Upper lobe of right lung (tissue), 1 donor: Measurements from ENCODE around the gene USP49. TPM values are rescaled to one million over a fixed set of nuclear protein-coding genes. Genes with fewer than 3 reads are reported as not detected.

Experiments used
- ATAC-seq: fragments of 200-7000 bp; cut with Tn5 transposase; one replicate; pipeline ENCODE4 v1.9.1; 2020; ENCODE audit warnings: mild to moderate bottlenecking, moderate library complexity
- DNase-seq: peaks from one replicate; pipeline ENCODE4 v3.0.0-alpha.2; 2020
- H3K27ac ChIP-seq: fragments of 200-600 bp; one replicate; pipeline ENCODE4 v1.8.0; 2022
- H3K27me3 ChIP-seq: fragments of 200-600 bp; one replicate; pipeline ENCODE4 v1.8.0; 2022; ENCODE audit warnings: mild to moderate bottlenecking
- H3K36me3 ChIP-seq: fragments of 200-600 bp; one replicate; pipeline ENCODE4 v1.8.0; 2022
- H3K4me1 ChIP-seq: fragments of 200-600 bp; one replicate; pipeline ENCODE4 v1.8.0; 2022
- H3K4me3 ChIP-seq: fragments of 200-600 bp; one replicate; pipeline ENCODE4 v1.8.0; 2022; ENCODE audit warnings: mild to moderate bottlenecking
- H3K9me3 ChIP-seq: fragments of 200-600 bp; one replicate; pipeline ENCODE4 v1.8.0; 2022
- CTCF ChIP-seq: fragments of 200-600 bp; IDR thresholded peaks from one replicate; pipeline ENCODE4 v1.8.0; 2022; ENCODE audit warnings: antibody characterized with exemption
- intact Hi-C: fragments of 100-400 bp; cut with DNase I; formaldehyde crosslinking; loops from one replicate; pipeline ENCODE4 v1.11.0; 2022
- total RNA-seq: library from RNA; stranded (reverse); fragmentation: NEBNext Ultra II Directional; extraction: Animal tissue kit (Norgen Biotek cat#: 25700); gene quantifications from one replicate; pipeline ENCODE4 v1.2.1, GENCODE V29; 2021
- donor health status: DM: no; HTN: yes; CAD: no; lungs with severe emphysema.

USP49 gene
- total RNA-seq, 1 donor from 2014 or later = 2.7 TPM

- DNase-seq (peak; percentile 80), ATAC-seq (peak; percentile 6)
- H3K4me3 ChIP-seq = peak overlapping the region; percentile 92
- peaks cover 3% of the 10 kb centered on the region for H3K36me3 ChIP-seq
- no peaks in the 10 kb centered on the region for H3K9me3 ChIP-seq
- H3K27ac ChIP-seq = peak overlapping the region; percentile 84
- no peaks in the 10 kb centered on the region for H3K27me3 ChIP-seq
- intact Hi-C loops = no loop called here
- peaks cover 64% of the 10 kb centered on the region for H3K4me1 ChIP-seq
- TF ChIP-seq CTCF = no peak
Measured at GRCh38 chr6:41940759-41941279, 45.6 kb upstream of the USP49 start.

GRCh38 chr6:41939848-41940758 is 44.9 kb upstream of the USP49 start:
- Histone ChIP-seq H3K36me3 (peaks cover 10% of the 10 kb centered on the region), H3K4me1 (peaks cover 69% of the 10 kb centered on the region), H3K27ac (peak overlapping the region; percentile 84), H3K4me3 (peak overlapping the region; percentile 92), H3K9me3 (no peaks in the 10 kb centered on the region), H3K27me3 (no peaks in the 10 kb centered on the region)
- DNase-seq = no peak
- TF ChIP-seq CTCF = no peak
- intact Hi-C loops = loop anchor here (5.0 to 10.0 kb wide), 2 partner anchors 102 to 155 kb away; partner anchors contain the start of genes PRICKLE4 and TOMM6
- ATAC-seq = no peak

GRCh38 chr6:41939176-41939847 is 44.1 kb upstream of the USP49 start:
- ATAC-seq (peak; percentile 24), DNase-seq (peak; percentile 83)
- Histone ChIP-seq H3K9me3 (no peaks in the 10 kb centered on the region), H3K4me3 (peak overlapping the region; percentile 92), H3K27ac (peak overlapping the region; percentile 84), H3K4me1 (peaks cover 75% of the 10 kb centered on the region), H3K27me3 (no peaks in the 10 kb centered on the region), H3K36me3 (peaks cover 18% of the 10 kb centered on the region)
- intact Hi-C loops = loop anchor here (5.0 to 10.0 kb wide), 2 partner anchors 103 to 155 kb away; partner anchors contain the start of genes PRICKLE4 and TOMM6
- TF ChIP-seq CTCF = no peak

GRCh38 chr6:41938590-41939175 is 43.5 kb upstream of the USP49 start:
- H3K27ac ChIP-seq = peak overlapping the region; percentile 84
- no peaks in the 10 kb centered on the region for H3K27me3 ChIP-seq
- no peak for TF ChIP-seq CTCF
- intact Hi-C loops = loop anchor here (5.0 to 10.0 kb wide), 2 partner anchors 104 to 154 kb away; partner anchors contain the start of genes PRICKLE4 and TOMM6
- H3K36me3 ChIP-seq = peaks cover 25% of the 10 kb centered on the region
- ATAC-seq (no peak), DNase-seq (no peak)
- peaks cover 75% of the 10 kb centered on the region for H3K4me1 ChIP-seq
- H3K4me3 ChIP-seq = peak overlapping the region; percentile 92
- no peaks in the 10 kb centered on the region for H3K9me3 ChIP-seq

- Histone ChIP-seq H3K36me3 (peaks cover 31% of the 10 kb centered on the region), H3K4me3 (no peak overlapping the region), H3K27ac (peak overlapping the region; percentile 84), H3K27me3 (no peaks in the 10 kb centered on the region), H3K9me3 (no peaks in the 10 kb centered on the region), H3K4me1 (peaks cover 72% of the 10 kb centered on the region)
- DNase-seq (no peak), ATAC-seq (no peak)
- TF ChIP-seq CTCF = no peak
- intact Hi-C loops = loop anchor here (5.0 to 10.0 kb wide), 2 partner anchors 104 to 153 kb away; partner anchors contain the start of genes PRICKLE4 and TOMM6
Measured at GRCh38 chr6:41937861-41938574, 42.8 kb upstream of the USP49 start.
